ENCODE measurements around the gene AHCYL2. TPM values are rescaled to one million over a fixed set of nuclear protein-coding genes. Genes with fewer than 3 reads are reported as not detected.

AHCYL2 gene
- total and polyA plus RNA-seq, 2 of the 8 experiments (the other 6 are each of a cell fraction or from before 2014, with no cell fraction given): 20.7 to 25.4 TPM

DNA sequence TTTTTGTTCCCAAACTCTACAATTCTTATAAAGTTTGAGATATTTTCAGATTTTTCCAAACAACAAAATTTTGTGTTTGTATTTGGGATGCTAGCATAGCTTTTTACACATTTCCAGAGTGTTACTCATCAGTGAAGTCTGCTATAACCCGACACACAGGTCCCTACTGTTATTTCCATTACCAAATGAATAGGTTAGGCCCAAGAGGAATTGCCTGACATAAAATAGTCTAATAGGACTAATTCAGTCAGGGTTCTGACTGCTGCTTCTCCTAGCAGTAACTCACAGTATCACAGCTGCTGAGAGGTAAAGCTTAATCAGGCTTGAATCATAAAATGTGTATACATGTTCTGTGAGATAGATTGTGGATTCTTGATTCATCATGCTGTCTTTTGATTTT lies 160.3 kb downstream of the AHCYL2 start:
- no peak overlapping the region for H3K4ac ChIP-seq (replicated peaks; ENCODE audit: insufficient read length, low read depth, low read length)
- H3K4me2 ChIP-seq (ENCODE audit: insufficient read depth in 1 of 2, low read depth in 2 of 2, low read length in 2 of 2): peak overlapping the region; percentile 2 to 30; a peak in 1 of 4 replicates
- H3K4me1 ChIP-seq (replicated peaks in 1 of 4; ENCODE audit: control insufficient read depth in 3 of 4, insufficient read depth in 4 of 4, low read length in 3 of 4): peaks cover 0 to 5% (median 1%) of the 10 kb centered on the region in 4 experiments; a peak in 2 of 7 replicates
- H2BK5ac ChIP-seq (ENCODE audit: low read depth, low read length): no peak overlapping the region
- no peak overlapping the region for H2BK15ac ChIP-seq (ENCODE audit: low read length)
- H2BK20ac ChIP-seq (ENCODE audit: low read length): no peak overlapping the region
- H3K79me2 ChIP-seq (ENCODE audit: control insufficient read depth in 1 of 2, insufficient read depth in 2 of 2, low read length in 2 of 2): no peaks in the 10 kb centered on the region
- H2BK12ac ChIP-seq (ENCODE audit: low read depth, low read length): no peak overlapping the region
- ChIA-PET CTCF (ENCODE audit: partially characterized antibody) (interaction anchor here (1.7 to 2.3 kb wide), 2 partner anchors 9 to 18 kb away, joined by 10 to 18 read pairs; no protein-coding TSS in a partner anchor), POLR2A (ENCODE audit: partially characterized antibody) (interaction anchor here (1.1 kb wide), 1 partner anchor 49 kb away, joined by 3 read pairs; the partner anchor contains the start of gene STRIP2)
- H3K56ac ChIP-seq (replicated peaks; ENCODE audit: insufficient read length, low read depth, low read length): no peak overlapping the region
- H3K27ac ChIP-seq (ENCODE audit: low read depth, low read length): no peak overlapping the region
- no peaks in the 10 kb centered on the region for H3K23me2 ChIP-seq (ENCODE audit: low read depth, low read length)
- no peak for FAIRE-seq
- H3K27me3 ChIP-seq (replicated peaks in 1 of 4; ENCODE audit: control insufficient read depth in 3 of 4, extremely low read depth in 1 of 4, insufficient read depth in 3 of 4, low read length in 3 of 4): no peaks in the 10 kb centered on the region
- H3K14ac ChIP-seq (ENCODE audit: insufficient read length): no peak overlapping the region
- H4K91ac ChIP-seq (replicated peaks; ENCODE audit: insufficient read length, low read length): no peak overlapping the region
- no peak overlapping the region for H4K5ac ChIP-seq (ENCODE audit: insufficient read length, low read depth, low read length)
- no peak overlapping the region for H2AK5ac ChIP-seq (ENCODE audit: low read depth, low read length)
- H2AFZ ChIP-seq (ENCODE audit: low read length): no peak overlapping the region
- H4K20me1 ChIP-seq (replicated peaks in 1 of 2; ENCODE audit: control insufficient read depth in 1 of 2, insufficient read depth in 2 of 2, low read length in 2 of 2): no peaks in the 10 kb centered on the region
- H3K79me1 ChIP-seq (ENCODE audit: low read depth, low read length): no peaks in the 10 kb centered on the region
- no peak overlapping the region for H3K4me3 ChIP-seq (ENCODE audit: extremely low read depth in 1 of 4, insufficient read depth in 2 of 4, low read depth in 3 of 4, low read length in 4 of 4)
- no peak overlapping the region for H3K23ac ChIP-seq (ENCODE audit: insufficient read length)
- WGBS, 2 experiments (ENCODE audit: extremely low coverage in 1 of 2, insufficient coverage in 1 of 2, insufficient read length in 1 of 2, insufficient replicate concordance in 2 of 2, low coverage in 1 of 2, low lambda C conversion rate in 2 of 2, missing lambda C conversion rate in 1 of 2): 26% methylated on average over 1 of the region's 1 CpG; no CpG with 5 or more reads in 1 of the 2 experiments
- no peak overlapping the region for H2BK120ac ChIP-seq (replicated peaks; ENCODE audit: low read depth, low read length)
- H3K18ac ChIP-seq (ENCODE audit: extremely low read depth, low read length): no peak overlapping the region
- DNase-seq (ENCODE audit: low read depth in 1 of 2, low spot score in 2 of 2): no peak
- no peak overlapping the region for H3K9ac ChIP-seq (replicated peaks in 1 of 4; ENCODE audit: extremely low read depth in 1 of 4, low read depth in 3 of 4, low read length in 3 of 4)
- no peak overlapping the region for H4K8ac ChIP-seq (ENCODE audit: extremely low read depth, insufficient read depth, low read length)
- H3K9me3 ChIP-seq (ENCODE audit: insufficient read depth in 2 of 2, low read depth in 1 of 2, low read length in 1 of 2): no peaks in the 10 kb centered on the region
- peaks cover 0 to 3% (median under 1%) of the 10 kb centered on the region in 4 experiments; a peak in 3 of 8 replicates for H3K36me3 ChIP-seq (ENCODE audit: control insufficient read depth in 2 of 4, insufficient read depth in 4 of 4, low read length in 3 of 4)
- TF ChIP-seq MAFK (IDR thresholded peaks at IDR 0.05; ENCODE audit: low read depth, low read length) (no peak), EGR1 (IDR thresholded peaks at IDR 0.05; ENCODE audit: borderline replicate concordance, low read depth, low read length) (no peak), CHD1 (IDR thresholded peaks at IDR 0.05; ENCODE audit: low read depth, low read length) (no peak), HDAC2 (IDR thresholded peaks at IDR 0.05; ENCODE audit: borderline replicate concordance in 1 of 2, low read depth in 2 of 2, low read length in 2 of 2) (no peak), SRF (IDR thresholded peaks at IDR 0.05; ENCODE audit: low read depth, low read length) (no peak), SAP30 (IDR thresholded peaks at IDR 0.05; ENCODE audit: insufficient read depth, insufficient replicate concordance, low read length) (no peak), ZNF274 (IDR thresholded peaks at IDR 0.05; ENCODE audit: borderline replicate concordance, extremely low read depth, low read length) (no peak), TCF12 (IDR thresholded peaks at IDR 0.05; ENCODE audit: low read depth, low read length) (no peak), BACH1 (IDR thresholded peaks at IDR 0.05; ENCODE audit: low read length) (no peak), CTBP2 (IDR thresholded peaks at IDR 0.05; ENCODE audit: borderline replicate concordance, insufficient read depth, insufficient read length, low read length) (no peak), PHF8 (conservative IDR thresholded peaks at IDR 0.05; ENCODE audit: low read depth, low read length) (no peak), SP2 (IDR thresholded peaks at IDR 0.05; ENCODE audit: low read length) (no peak), SP1 (IDR thresholded peaks at IDR 0.05; ENCODE audit: low read depth, low read length) (no peak)
- TF ChIP-seq, protein P1, sequence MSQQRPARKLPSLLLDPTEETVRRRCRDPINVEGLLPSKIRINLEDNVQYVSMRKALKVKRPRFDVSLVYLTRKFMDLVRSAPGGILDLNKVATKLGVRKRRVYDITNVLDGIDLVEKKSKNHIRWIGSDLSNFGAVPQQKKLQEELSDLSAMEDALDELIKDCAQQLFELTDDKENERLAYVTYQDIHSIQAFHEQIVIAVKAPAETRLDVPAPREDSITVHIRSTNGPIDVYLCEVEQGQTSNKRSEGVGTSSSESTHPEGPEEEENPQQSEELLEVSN (IDR thresholded peaks at IDR 0.05): no peak
